Ishikawa (cell line): ENCODE results near the gene ZNF341.

ENCODE experiments used
- CEBPB ChIP-seq: IDR thresholded peaks from 2 replicates; pipeline ENCODE4 v1.6.1; 2012
- CREB1 ChIP-seq: IDR thresholded peaks from 2 replicates; pipeline ENCODE4 v1.6.1; 2012; ENCODE audit warnings: low read depth
- EGR1 ChIP-seq: IDR thresholded peaks from 2 replicates; pipeline ENCODE4 v1.6.1; 2012
- EP300 ChIP-seq: IDR thresholded peaks from 2 replicates; pipeline ENCODE4 v1.6.1; 2012; ENCODE audit warnings: borderline replicate concordance
- FOXM1 ChIP-seq: IDR thresholded peaks from 2 replicates; pipeline ENCODE4 v1.6.1; 2012; ENCODE audit warnings: low read depth, borderline replicate concordance
- MAX ChIP-seq: IDR thresholded peaks from 2 replicates; pipeline ENCODE4 v1.6.1; 2012
- NFIC ChIP-seq: IDR thresholded peaks from 2 replicates; pipeline ENCODE4 v1.6.1; 2012
- RAD21 ChIP-seq: IDR thresholded peaks from 2 replicates; pipeline ENCODE4 v1.6.1; 2012; ENCODE audit warnings: low read depth
- REST ChIP-seq: IDR thresholded peaks from 2 replicates; pipeline ENCODE4 v1.6.1; 2012; ENCODE audit warnings: low read depth, mild to moderate bottlenecking
- TAF1 ChIP-seq: IDR thresholded peaks from 2 replicates; pipeline ENCODE4 v1.6.1; 2012; ENCODE audit warnings: low read depth, mild to moderate bottlenecking
- TCF12 ChIP-seq: IDR thresholded peaks from 2 replicates; pipeline ENCODE4 v1.6.1; 2012; ENCODE audit warnings: low read depth
- TEAD4 ChIP-seq: IDR thresholded peaks from 2 replicates; pipeline ENCODE4 v1.6.1; 2012
- USF1 ChIP-seq: IDR thresholded peaks from 2 replicates; pipeline ENCODE4 v1.6.1; 2012
- YY1 ChIP-seq: IDR thresholded peaks from 2 replicates; pipeline ENCODE4 v1.6.1; 2012; ENCODE audit warnings: low read depth
- ZBTB7A ChIP-seq: IDR thresholded peaks from 2 replicates; pipeline ENCODE4 v1.6.1; 2012; ENCODE audit warnings: low read depth

The ZNF341 gene

GRCh38 chr20:33789109-33789857, 57.5 kb downstream of the ZNF341 start:
- TF ChIP-seq CREB1 (no peak), TEAD4 (peak; percentile 87), MAX (peak; percentile 28; the same call in 1 of the 2 replicates), TCF12 (peak; percentile 63), EP300 (peak; percentile 71; the same call in 1 of the 2 replicates), NFIC (peak; percentile 95), REST (no peak), EGR1 (no peak), USF1 (no peak), YY1 (peak; percentile 36; the same call in 1 of the 2 replicates)

GRCh38 chr20:33789858-33790182, 58.0 kb downstream of the ZNF341 start:
- TF ChIP-seq ZBTB7A (peak; percentile 70; the same call in 1 of the 2 replicates), FOXM1 (no peak), USF1 (no peak)

- no peak for TF ChIP-seq USF1
- TF ChIP-seq YY1: no peak
- TF ChIP-seq TEAD4: no peak
- no peak for TF ChIP-seq TAF1
- no peak for TF ChIP-seq RAD21
- TF ChIP-seq CREB1: no peak
- no peak for TF ChIP-seq MAX
- no peak for TF ChIP-seq EGR1
- no peak for TF ChIP-seq TCF12
- TF ChIP-seq EP300: no peak
- TF ChIP-seq NFIC: no peak
- TF ChIP-seq CEBPB: no peak
- TF ChIP-seq REST: no peak
- no peak for TF ChIP-seq FOXM1
These were observed 58.8 kb downstream of the ZNF341 start for GRCh38 chr20:33790566-33790965.

GRCh38 chr20:33791021-33791420, 59.2 kb downstream of the ZNF341 start:
- TF ChIP-seq EGR1 (no peak), RAD21 (no peak), TEAD4 (no peak), USF1 (no peak), EP300 (no peak), FOXM1 (no peak)

GRCh38 chr20:33791540-33791939, 59.7 kb downstream of the ZNF341 start:
- TF ChIP-seq NFIC (no peak), CREB1 (no peak), EP300 (no peak), TAF1 (no peak), FOXM1 (no peak), EGR1 (no peak), REST (no peak), ZBTB7A (no peak), TEAD4 (no peak), CEBPB (no peak), USF1 (no peak), TCF12 (no peak)
